Keratinocyte (primary cell): ENCODE data around the gene EVI5. TPM values are rescaled to one million over a fixed set of nuclear protein-coding genes. Genes with fewer than 3 reads are reported as not detected.

Experiments
- DNase-seq: peaks from one replicate; pipeline ENCODE4 v3.0.0-alpha.2; 2011; ENCODE audit warnings: low read depth, missing footprints, low spot score
- FAIRE-seq: peaks from 2 replicates; lab custom pipeline; 2011; peaks lifted over from hg19 to GRCh38; lab: Jason Lieb, UNC
- H2AFZ ChIP-seq: 2 replicates; pipeline ENCODE4 v1.6.0; 2012; ENCODE audit warnings: low read length, control low read depth, inconsistent platforms; ENCODE audit not compliant: control insufficient read depth
- H3K27ac ChIP-seq: 2 replicates; pipeline ENCODE4 v1.5.1; 2011; ENCODE audit warnings: low read length; ENCODE audit not compliant: control insufficient read depth, insufficient read depth
- H3K27me3 ChIP-seq: 3 replicates; pipeline ENCODE4 v1.6.0; 2011; ENCODE audit warnings: low read length; ENCODE audit not compliant: control insufficient read depth, insufficient read depth; ENCODE audit errors: extremely low read depth
- H3K36me3 ChIP-seq, 2 experiments: 2 replicates in 1 of 2; 3 replicates in 1 of 2; pipeline ENCODE4 v1.5.1; 2011; ENCODE audit warnings: low read length in 2 of 2, mild to moderate bottlenecking in 1 of 2; ENCODE audit not compliant: control insufficient read depth in 2 of 2, insufficient read depth in 2 of 2; ENCODE audit errors: extremely low read depth in 1 of 2
- H3K4me1 ChIP-seq: 3 replicates; pipeline ENCODE4 v1.5.1; 2011; ENCODE audit warnings: low read length; ENCODE audit not compliant: control insufficient read depth, insufficient read depth; ENCODE audit errors: extremely low read depth
- H3K4me2 ChIP-seq: 3 replicates; pipeline ENCODE4 v1.6.0; 2011; ENCODE audit warnings: low read depth, low read length; ENCODE audit not compliant: control insufficient read depth, insufficient read depth; ENCODE audit errors: extremely low read depth
- H3K4me3 ChIP-seq, 3 experiments: fragments of 200-600 bp in 1 of 3; sonication (generic) in 1 of 3; 2 replicates in 2 of 3; 3 replicates in 1 of 3; pipeline ENCODE4 v1.5.1; 2011 to 2016; ENCODE audit warnings: low read length in 3 of 3, mild to moderate bottlenecking in 3 of 3, control low read depth in 2 of 3, inconsistent platforms in 1 of 3, low read depth in 1 of 3, mixed read lengths in 1 of 3, mixed run types in 1 of 3, moderate library complexity in 1 of 3; ENCODE audit not compliant: control insufficient read depth in 2 of 3, insufficient read depth in 2 of 3; ENCODE audit errors: extremely low read depth in 1 of 3
- H3K79me2 ChIP-seq: 2 replicates; pipeline ENCODE4 v1.6.0; 2012; ENCODE audit warnings: low read length; ENCODE audit not compliant: control insufficient read depth, insufficient read depth
- H3K9ac ChIP-seq: 3 replicates; pipeline ENCODE4 v1.6.0; 2011; ENCODE audit warnings: low read length; ENCODE audit not compliant: control insufficient read depth, insufficient read depth; ENCODE audit errors: extremely low read depth
- H3K9me1 ChIP-seq: 3 replicates; pipeline ENCODE4 v1.6.0; 2011; ENCODE audit warnings: low read length; ENCODE audit not compliant: control insufficient read depth, insufficient read depth; ENCODE audit errors: extremely low read depth
- H3K9me3 ChIP-seq: 2 replicates; pipeline ENCODE4 v1.5.1; 2012; ENCODE audit warnings: low read depth, low read length; ENCODE audit not compliant: control insufficient read depth
- H4K20me1 ChIP-seq: 3 replicates; pipeline ENCODE4 v1.6.0; 2011; ENCODE audit warnings: low read length; ENCODE audit not compliant: control insufficient read depth, insufficient read depth; ENCODE audit errors: extremely low read depth
- CTCF ChIP-seq, 3 experiments: IDR thresholded peaks in 1 of 3; conservative IDR thresholded peaks in 1 of 3; optimal IDR thresholded peaks in 1 of 3; 2 replicates in 2 of 3; 3 replicates in 1 of 3; pipeline versions ENCODE3 to v1.5.1; 2011; ENCODE audit warnings: low read length in 3 of 3, mild to moderate bottlenecking in 3 of 3, moderate library complexity in 2 of 3, control low read depth in 1 of 3, inconsistent platforms in 1 of 3; ENCODE audit not compliant: insufficient read depth in 2 of 3; ENCODE audit errors: extremely low read depth in 1 of 3
- EZH2 ChIP-seq: IDR thresholded peaks from one replicate; pipeline ENCODE4 v1.6.1; 2012; ENCODE audit warnings: inconsistent platforms, mild to moderate bottlenecking, low read length, moderate library complexity
- dilution Hi-C: fragments of 300-500 bp; cut with MboI; formaldehyde crosslinking; loops from one replicate; pipeline ENCODE4 v1.7.0; 2020; ENCODE audit warnings: low sequenced_read_pairs; ENCODE audit not compliant: extremely low pct_ligation_motif_present
- polyA plus RNA-seq, 5 experiments: library from polyadenylated mRNA; depleted of rRNA in 3 of 5; stranded (reverse) in 3 of 5; stranded (forward) in 1 of 5; unstranded in 1 of 5; fragments of >200 nt; gene quantifications; 1 replicate in 1 of 5; 2 replicates in 3 of 5; 3 replicates in 1 of 5; pipeline versions ENCODE4 v1.2.1 to v1.2.3, GENCODE V29; 2011 to 2012; ENCODE audit warnings: missing spikeins in 2 of 5, low read depth in 1 of 5, low replicate concordance in 1 of 5

Gene EVI5
- polyA plus RNA-seq, 1 donor (not counting 4 experiments of a cell fraction or from before 2014, with no cell fraction given), result 23.2 TPM

- no peaks in the 10 kb centered on the region for H3K9me3 ChIP-seq
- no peak overlapping the region for H3K9ac ChIP-seq
- H4K20me1 ChIP-seq, result no peaks in the 10 kb centered on the region
- H3K4me1 ChIP-seq, result peaks cover 7% of the 10 kb centered on the region
- no peak for DNase-seq
- dilution Hi-C loops, result no loop called here
- no peak overlapping the region for H3K4me3 ChIP-seq
- FAIRE-seq, result no peak
- no peak overlapping the region for H2AFZ ChIP-seq
- H3K27ac ChIP-seq, result no peak overlapping the region
- no peaks in the 10 kb centered on the region for H3K36me3 ChIP-seq
- TF ChIP-seq EZH2, result no peak
- TF ChIP-seq CTCF (optimal IDR thresholded peaks at IDR 0.05 in 1 of 3, IDR thresholded peaks at IDR 0.05 in 1 of 3, conservative IDR thresholded peaks at IDR 0.05 in 1 of 3; ENCODE audit: extremely low read depth in 1 of 3, insufficient read depth in 2 of 3, low read length in 3 of 3), result no peak
- no peaks in the 10 kb centered on the region for H3K27me3 ChIP-seq
- no peak overlapping the region for H3K4me2 ChIP-seq
- H3K9me1 ChIP-seq, result no peaks in the 10 kb centered on the region
- H3K79me2 ChIP-seq, result no peaks in the 10 kb centered on the region
Observed at GRCh38 chr1:92790867-92791266, 6.0 kb upstream of the EVI5 start.

- no peak overlapping the region for H3K4me2 ChIP-seq
- H3K4me3 ChIP-seq, result no peak overlapping the region
- TF ChIP-seq CTCF (optimal IDR thresholded peaks at IDR 0.05 in 1 of 3, IDR thresholded peaks at IDR 0.05 in 1 of 3, conservative IDR thresholded peaks at IDR 0.05 in 1 of 3; ENCODE audit: extremely low read depth in 1 of 3, insufficient read depth in 2 of 3, low read length in 3 of 3) (no peak), EZH2 (no peak)
- DNase-seq (no peak), FAIRE-seq (no peak)
- no peaks in the 10 kb centered on the region for H4K20me1 ChIP-seq
- no peaks in the 10 kb centered on the region for H3K9me3 ChIP-seq
- no peaks in the 10 kb centered on the region for H3K27me3 ChIP-seq
- H3K9ac ChIP-seq, result no peak overlapping the region
- H3K79me2 ChIP-seq, result no peaks in the 10 kb centered on the region
- H3K4me1 ChIP-seq, result peaks cover 7% of the 10 kb centered on the region
- H3K36me3 ChIP-seq, result no peaks in the 10 kb centered on the region
- no peaks in the 10 kb centered on the region for H3K9me1 ChIP-seq
- no peak overlapping the region for H2AFZ ChIP-seq
- H3K27ac ChIP-seq, result no peak overlapping the region
- dilution Hi-C loops, result no loop called here
Observed at GRCh38 chr1:92790081-92790480, 5.2 kb upstream of the EVI5 start.
